IPS-15b (cell line): ENCODE measurements around the gene PSMC3.

ENCODE experiments used
- H3K27me3 ChIP-seq: one replicate; pipeline ENCODE4 v1.6.1; 2013; ENCODE audit warnings: low read length; ENCODE audit not compliant: control insufficient read depth, insufficient read depth
- H3K36me3 ChIP-seq: one replicate; pipeline ENCODE4 v1.6.1; 2013; ENCODE audit warnings: low read length; ENCODE audit not compliant: control insufficient read depth, insufficient read depth
- H3K4me1 ChIP-seq: one replicate; pipeline ENCODE4 v1.6.1; 2013; ENCODE audit warnings: mild to moderate bottlenecking, low read length; ENCODE audit not compliant: control insufficient read depth, insufficient read depth
- H3K4me3 ChIP-seq: one replicate; pipeline ENCODE4 v1.5.1; 2013; ENCODE audit warnings: low read depth, low read length
- H3K9ac ChIP-seq: one replicate; pipeline ENCODE4 v1.6.1; 2013; ENCODE audit warnings: low read depth, mild to moderate bottlenecking, low read length
- H3K9me3 ChIP-seq: one replicate; pipeline ENCODE4 v1.6.1; 2013; ENCODE audit warnings: mild to moderate bottlenecking, low read length; ENCODE audit not compliant: control insufficient read depth, insufficient read depth

The PSMC3 gene

DNA sequence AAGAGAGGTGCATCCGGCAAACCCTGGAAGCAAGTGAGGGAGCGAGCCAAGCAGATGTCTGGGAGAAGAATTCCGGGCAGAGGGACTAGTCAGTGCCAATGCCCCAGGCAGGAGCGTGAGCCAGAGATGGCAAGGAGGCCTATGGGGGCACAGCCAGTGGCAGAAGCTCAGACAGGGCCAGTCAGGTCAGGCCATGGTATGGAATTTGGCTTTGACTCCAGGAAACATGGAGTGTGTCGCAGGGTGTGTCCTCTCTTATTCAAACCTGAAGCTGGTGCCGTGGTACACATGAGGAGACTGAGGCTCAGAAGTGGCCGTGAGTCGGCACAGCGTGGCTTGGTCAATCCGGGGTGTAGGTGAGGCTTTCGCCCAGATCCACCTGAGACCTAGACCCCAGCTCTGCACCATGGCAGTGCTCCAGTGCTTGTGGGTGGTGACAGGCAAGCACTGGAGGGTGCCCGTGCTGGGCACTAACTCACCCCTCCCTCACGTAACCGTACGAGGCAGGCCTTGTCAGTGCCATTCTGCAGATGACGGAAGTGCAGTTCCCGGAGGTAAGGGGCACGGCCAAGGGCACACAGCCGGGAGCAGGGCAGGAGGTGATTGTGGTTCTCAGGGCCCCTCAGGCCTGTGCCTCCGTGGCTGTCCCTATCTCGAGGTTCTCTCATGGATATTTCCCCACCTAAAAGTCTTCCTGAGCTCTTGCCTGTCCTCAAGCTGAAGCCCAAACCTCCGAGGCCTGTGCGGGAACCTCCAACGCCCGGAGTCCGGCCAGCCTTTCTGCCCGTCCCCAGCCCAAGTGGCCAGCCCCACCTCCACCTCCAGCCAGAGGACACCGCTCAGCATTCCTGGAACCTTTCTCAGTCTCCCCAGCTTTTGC is 37.3 kb downstream of the PSMC3 start:
- Histone ChIP-seq H3K27me3 (no peaks in the 10 kb centered on the region), H3K4me1 (no peaks in the 10 kb centered on the region), H3K9ac (no peak overlapping the region), H3K36me3 (no peaks in the 10 kb centered on the region), H3K9me3 (no peaks in the 10 kb centered on the region), H3K4me3 (no peak overlapping the region)

DNA sequence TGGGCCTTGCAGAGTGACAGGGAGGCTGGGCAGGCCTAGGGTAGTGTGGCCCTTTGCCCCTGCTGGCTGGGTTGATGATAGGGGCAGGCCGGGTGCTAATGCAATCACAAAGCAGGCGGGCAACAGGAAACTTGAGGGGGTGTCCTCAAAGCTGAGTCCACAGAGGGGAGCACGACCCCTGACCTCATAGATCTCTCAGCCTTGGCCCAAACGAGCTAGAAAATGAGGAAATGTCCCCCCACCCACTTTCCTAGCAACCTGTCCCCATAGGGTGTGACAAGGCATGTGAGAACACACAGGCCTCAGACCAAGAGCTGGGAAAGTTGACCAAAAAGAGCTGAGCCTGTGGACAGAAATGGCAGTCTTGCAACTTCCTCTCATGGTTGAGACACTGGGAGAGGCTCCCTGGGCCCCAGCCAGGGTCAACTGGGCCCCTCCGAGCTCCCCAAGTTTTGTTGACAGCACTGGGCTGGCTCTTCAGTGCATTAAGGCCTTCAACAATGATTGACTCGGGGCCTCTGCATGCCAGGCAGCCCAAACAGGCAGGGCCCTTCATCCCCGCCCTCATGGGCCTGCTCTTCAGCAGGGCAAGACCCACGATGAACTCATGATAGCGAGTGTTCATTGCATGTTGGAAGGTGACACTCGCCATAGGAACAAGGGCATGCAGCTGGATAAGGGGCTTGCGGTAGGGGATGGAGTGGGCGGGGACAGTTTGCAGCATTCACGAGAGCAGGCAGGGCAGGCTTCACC is 38.1 kb downstream of the PSMC3 start:
- H3K4me1 ChIP-seq, result no peaks in the 10 kb centered on the region
- H3K4me3 ChIP-seq, result no peak overlapping the region
- no peaks in the 10 kb centered on the region for H3K9me3 ChIP-seq
- no peaks in the 10 kb centered on the region for H3K36me3 ChIP-seq
- H3K27me3 ChIP-seq, result no peaks in the 10 kb centered on the region
- no peak overlapping the region for H3K9ac ChIP-seq

DNA sequence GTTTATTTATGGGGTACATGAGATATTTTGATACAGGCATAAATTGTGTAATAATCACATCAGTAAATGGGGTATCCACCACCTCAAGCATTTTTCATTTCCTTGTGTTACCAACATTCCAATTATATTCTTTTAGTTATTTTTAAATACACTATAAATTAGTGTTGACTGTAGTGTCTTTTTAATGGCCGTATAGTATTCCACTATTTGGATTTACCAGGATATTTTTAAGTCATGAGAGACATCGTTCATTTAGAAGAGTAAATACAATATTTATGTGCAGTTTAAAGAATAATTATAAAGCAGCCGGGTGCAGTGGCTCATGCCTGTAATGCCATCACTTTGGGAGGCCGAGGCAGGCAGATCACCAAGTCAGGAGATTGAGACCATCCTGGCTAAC is 41.7 kb downstream of the PSMC3 start:
- no peaks in the 10 kb centered on the region for H3K36me3 ChIP-seq
- no peaks in the 10 kb centered on the region for H3K4me1 ChIP-seq
- H3K9me3 ChIP-seq, result no peaks in the 10 kb centered on the region
- no peak overlapping the region for H3K9ac ChIP-seq
- no peaks in the 10 kb centered on the region for H3K27me3 ChIP-seq
- H3K4me3 ChIP-seq, result no peak overlapping the region

DNA sequence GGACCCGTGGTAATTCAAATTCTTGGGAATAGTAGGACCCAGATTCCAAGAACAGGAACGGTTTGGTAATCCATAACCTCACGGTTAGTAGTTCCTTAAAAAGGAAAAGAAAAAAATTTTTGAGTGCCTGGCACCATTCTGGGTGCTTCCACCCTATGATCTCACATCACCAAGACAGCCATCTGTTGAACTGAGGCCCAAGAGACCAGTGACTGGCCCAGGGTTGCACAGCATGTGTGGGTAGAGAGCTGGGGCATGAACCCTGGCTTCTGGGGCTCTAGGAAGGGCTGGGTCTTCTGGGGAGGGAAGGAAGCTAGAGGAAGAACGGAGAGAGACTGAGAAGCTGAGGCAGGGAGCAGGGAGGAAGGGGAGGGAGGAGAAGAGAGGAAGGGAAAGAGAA is 43.2 kb downstream of the PSMC3 start:
- no peak overlapping the region for H3K4me3 ChIP-seq
- peaks cover 2% of the 10 kb centered on the region for H3K4me1 ChIP-seq
- H3K27me3 ChIP-seq, result no peaks in the 10 kb centered on the region
- H3K9me3 ChIP-seq, result no peaks in the 10 kb centered on the region
- H3K9ac ChIP-seq, result no peak overlapping the region
- H3K36me3 ChIP-seq, result no peaks in the 10 kb centered on the region

DNA sequence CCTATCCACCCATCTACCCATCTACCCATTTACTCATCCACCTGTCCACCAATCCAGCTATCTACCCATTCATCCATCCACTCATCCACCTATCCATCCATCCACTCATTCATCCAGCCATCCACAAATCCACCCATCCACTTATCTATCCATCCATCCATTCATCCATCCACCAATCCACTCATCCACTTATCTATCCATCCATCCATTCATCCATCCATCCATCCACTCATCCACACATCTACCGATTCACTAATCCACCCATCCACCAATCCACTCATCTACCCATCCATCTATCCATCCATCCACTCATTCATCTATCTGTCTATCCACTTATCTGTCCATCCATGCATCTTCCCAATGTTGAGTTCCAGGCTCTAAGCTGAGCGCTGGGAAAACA is 46.2 kb downstream of the PSMC3 start:
- Histone ChIP-seq H3K4me1 (peaks cover 2% of the 10 kb centered on the region), H3K27me3 (no peaks in the 10 kb centered on the region), H3K36me3 (no peaks in the 10 kb centered on the region), H3K9ac (no peak overlapping the region), H3K9me3 (no peaks in the 10 kb centered on the region), H3K4me3 (no peak overlapping the region)

DNA sequence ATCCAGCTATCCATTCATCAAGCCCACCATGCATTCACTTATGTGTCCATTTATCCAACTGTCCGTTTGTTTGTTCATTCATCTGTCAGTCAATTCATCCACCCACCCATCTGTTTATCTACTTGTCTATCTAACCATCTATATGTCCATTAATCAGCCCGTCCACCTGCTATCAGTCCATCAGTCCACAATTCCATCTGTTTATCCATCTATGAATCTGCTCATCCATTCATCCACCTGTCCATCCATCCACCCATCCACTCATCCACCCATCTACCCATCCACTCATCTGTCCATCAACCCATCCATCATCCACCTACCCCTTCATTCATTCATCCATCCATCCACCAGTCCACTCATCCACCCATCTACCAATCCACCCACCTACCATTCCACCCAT is 46.9 kb downstream of the PSMC3 start:
- Histone ChIP-seq H3K27me3 (no peaks in the 10 kb centered on the region), H3K9ac (no peak overlapping the region), H3K4me1 (peaks cover 2% of the 10 kb centered on the region), H3K9me3 (no peaks in the 10 kb centered on the region), H3K36me3 (no peaks in the 10 kb centered on the region), H3K4me3 (no peak overlapping the region)

DNA sequence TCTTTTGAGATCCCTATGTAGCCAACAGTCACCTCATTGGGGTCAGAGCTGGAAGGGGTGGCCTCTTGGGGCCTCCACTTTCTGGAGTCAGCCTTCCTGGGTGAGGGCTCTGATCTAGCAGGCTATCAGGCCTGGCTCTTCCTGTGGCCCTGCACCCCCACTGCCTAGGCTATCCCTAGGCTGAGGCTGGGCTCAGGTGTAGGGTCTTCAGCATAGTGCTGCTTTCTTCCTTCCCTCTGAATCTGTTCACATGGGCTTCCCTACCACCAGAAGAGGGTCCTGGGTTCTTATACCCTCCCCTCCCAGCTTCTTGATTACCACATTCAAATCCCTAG is 47.4 kb downstream of the PSMC3 start:
- Histone ChIP-seq H3K9ac (no peak overlapping the region), H3K27me3 (no peaks in the 10 kb centered on the region), H3K4me1 (peaks cover 2% of the 10 kb centered on the region), H3K9me3 (no peaks in the 10 kb centered on the region), H3K36me3 (no peaks in the 10 kb centered on the region), H3K4me3 (no peak overlapping the region)

DNA sequence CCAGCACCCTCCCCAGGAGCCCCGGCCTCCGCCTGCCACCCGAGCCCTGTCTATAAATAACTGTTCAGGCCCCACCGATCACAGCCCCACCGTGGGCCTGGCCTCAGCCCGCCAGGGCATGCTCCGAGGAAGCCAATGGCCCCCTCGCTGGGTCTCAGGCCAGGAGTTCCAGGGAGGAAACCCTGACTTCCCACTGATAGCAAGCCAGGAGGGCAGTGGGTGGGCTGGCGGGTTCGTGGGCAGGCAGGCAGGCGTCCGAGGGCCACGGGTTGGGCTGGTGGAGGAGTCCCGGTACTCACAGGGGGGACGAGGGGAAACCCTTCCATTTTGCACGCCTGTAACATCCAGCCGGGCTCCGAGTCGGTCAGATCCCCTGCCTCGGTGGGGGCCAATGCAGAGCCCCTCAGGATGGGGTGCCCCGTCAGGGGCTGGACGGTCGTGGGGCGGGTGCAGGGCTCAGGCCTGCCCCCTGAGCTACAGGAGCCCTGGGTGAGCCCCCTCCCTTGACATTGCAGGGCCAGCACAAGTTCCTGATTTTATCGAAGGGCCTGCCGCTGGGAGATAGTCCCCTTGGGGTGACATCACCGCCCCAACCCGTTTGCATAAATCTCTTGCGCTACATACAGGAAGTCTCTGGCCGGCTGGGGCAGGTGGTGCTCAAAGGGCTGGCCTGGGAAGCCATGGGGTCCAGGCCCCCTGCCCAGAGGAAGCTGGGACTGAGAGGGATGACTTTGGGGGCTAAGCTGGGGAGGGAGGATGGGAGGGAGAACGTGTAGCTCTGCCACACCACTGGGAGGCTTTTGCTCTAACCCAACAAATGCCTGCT is 48.0 kb downstream of the PSMC3 start, which contains the start of gene SPI1:
Gene SPI1, minus strand, starts transcription at position 538 of the 826 bp plus-strand sequence. Its CDS starts 194 bp downstream, at position 344.
- no peaks in the 10 kb centered on the region for H3K9me3 ChIP-seq
- H3K27me3 ChIP-seq, result no peaks in the 10 kb centered on the region
- H3K4me3 ChIP-seq, result no peak within 1 kb of the TSS
- no peaks in the 10 kb centered on the region for H3K36me3 ChIP-seq
- peaks cover 2% of the 10 kb centered on the region for H3K4me1 ChIP-seq
- no peak within 1 kb of the TSS for H3K9ac ChIP-seq

DNA sequence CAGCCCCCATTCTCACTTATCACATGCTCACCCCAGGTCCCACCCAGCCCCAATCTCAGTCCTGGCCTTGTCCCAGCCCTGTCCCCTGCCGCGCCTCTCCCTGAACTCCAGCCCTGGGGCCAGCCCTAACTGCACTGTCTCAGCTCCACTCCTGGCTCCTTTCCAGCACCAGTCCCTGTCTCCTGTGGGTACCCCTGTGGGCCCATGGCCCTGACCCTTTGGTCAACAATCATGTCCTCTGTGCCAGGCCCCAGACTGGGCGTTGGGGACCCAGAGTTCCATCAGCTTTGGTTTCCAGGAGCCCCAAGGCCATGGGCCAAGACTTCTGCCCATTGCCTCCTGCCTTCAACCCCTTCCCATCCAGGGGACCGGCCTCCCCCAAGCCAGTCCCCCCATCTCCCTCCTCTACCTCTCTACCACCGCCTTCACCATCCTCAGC is 48.6 kb downstream of the PSMC3 start:
- Histone ChIP-seq H3K36me3 (no peaks in the 10 kb centered on the region), H3K4me1 (peaks cover 2% of the 10 kb centered on the region), H3K27me3 (no peaks in the 10 kb centered on the region), H3K4me3 (no peak overlapping the region), H3K9me3 (no peaks in the 10 kb centered on the region), H3K9ac (no peak overlapping the region)

DNA sequence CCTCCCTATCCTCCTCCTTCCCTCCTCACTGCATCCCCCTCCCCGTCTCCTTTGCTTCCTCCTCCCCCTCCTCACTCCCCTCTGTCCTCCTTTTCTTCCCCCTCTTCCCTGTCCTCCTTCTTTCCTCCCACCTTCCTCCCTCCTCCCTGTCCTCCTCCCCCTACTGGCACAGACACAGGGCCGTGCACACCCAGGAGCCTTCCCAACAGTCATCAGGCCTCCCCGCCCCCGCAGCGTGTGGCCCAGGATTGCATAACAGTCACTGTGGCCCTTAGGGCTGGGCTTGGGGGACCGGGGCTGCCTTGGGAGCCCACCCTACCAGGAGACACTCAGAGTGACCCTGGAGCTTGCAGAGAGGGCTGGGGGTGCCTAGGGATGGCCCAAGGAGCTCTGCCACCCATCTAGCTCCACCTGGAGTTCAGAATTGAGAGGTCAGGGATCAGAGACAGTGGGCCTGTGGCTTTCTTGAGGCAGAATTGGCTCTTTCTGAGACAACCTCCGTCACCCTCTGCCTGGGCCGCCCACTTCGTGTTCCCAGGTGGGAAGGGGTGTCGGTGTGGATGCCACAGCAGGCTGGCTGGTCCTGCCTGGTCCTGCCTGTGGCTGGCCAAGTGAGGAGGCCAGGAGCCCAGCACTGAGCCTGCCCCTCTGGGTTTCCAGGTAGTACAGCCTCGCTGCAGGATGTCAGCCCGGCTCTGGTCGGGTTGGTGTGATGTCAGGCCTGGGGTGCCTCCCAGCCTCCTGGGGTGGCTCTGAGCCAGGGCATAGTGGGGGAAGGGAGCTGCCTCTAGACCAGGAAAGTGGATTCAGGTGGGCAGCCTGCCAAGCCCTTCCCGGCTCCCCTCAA is 49.5 kb downstream of the PSMC3 start:
- Histone ChIP-seq H3K9me3 (no peaks in the 10 kb centered on the region), H3K36me3 (no peaks in the 10 kb centered on the region), H3K27me3 (no peaks in the 10 kb centered on the region), H3K4me1 (peaks cover 2% of the 10 kb centered on the region), H3K9ac (no peak overlapping the region), H3K4me3 (no peak overlapping the region)

DNA sequence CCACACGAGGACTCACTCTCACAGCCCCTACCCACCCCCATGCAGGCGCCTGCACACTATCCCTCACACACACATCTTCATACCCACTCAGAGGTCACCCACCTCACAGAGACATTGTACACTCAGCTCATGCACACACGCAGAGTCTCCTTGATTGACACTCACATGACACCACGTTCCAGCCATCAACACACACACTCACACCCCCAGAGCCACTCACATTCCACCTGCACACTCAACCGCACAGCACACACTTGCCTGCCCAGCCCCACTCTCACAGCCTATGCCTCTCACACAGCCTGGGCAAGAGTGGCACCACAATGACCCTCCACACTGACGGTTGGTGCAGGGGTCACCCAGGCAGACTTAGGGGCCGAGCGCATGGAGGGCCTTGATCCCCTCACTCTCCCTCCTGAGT is 50.1 kb downstream of the PSMC3 start:
- H3K27me3 ChIP-seq, result no peaks in the 10 kb centered on the region
- H3K36me3 ChIP-seq, result no peaks in the 10 kb centered on the region
- H3K9me3 ChIP-seq, result no peaks in the 10 kb centered on the region
- H3K4me1 ChIP-seq, result peaks cover 2% of the 10 kb centered on the region
- no peak overlapping the region for H3K9ac ChIP-seq
- H3K4me3 ChIP-seq, result no peak overlapping the region
